DND-41 (cell line): ENCODE measurements around the gene CANT1.

Experiments used
- ATAC-seq: fragments of 200-7000 bp; cut with Tn5 transposase; 3 replicates; pipeline ENCODE4 v1.9.1; 2021; ENCODE audit warnings: low read depth; ENCODE audit not compliant: insufficient read depth
- DNase-seq: peaks from one replicate; pipeline ENCODE4 v3.0.0-alpha.2; 2020
- H2AFZ ChIP-seq: 2 replicates; pipeline ENCODE4 v1.6.0; 2012; ENCODE audit warnings: low read depth, low read length
- H3K27ac ChIP-seq: 2 replicates; pipeline ENCODE4 v1.5.1; 2012; ENCODE audit warnings: low read length, inconsistent platforms
- H3K27me3 ChIP-seq: fragments of 200-600 bp; sonication (generic); 2 replicates; pipeline ENCODE4 v1.6.0; 2012; ENCODE audit warnings: low read length, mild to moderate bottlenecking, inconsistent platforms; ENCODE audit not compliant: insufficient read depth, poor library complexity
- H3K36me3 ChIP-seq: 2 replicates; pipeline ENCODE4 v1.5.1; 2012; ENCODE audit warnings: low read length, inconsistent platforms; ENCODE audit not compliant: insufficient read depth
- H3K4me1 ChIP-seq: 2 replicates; pipeline ENCODE4 v1.5.1; 2012; ENCODE audit warnings: mild to moderate bottlenecking, low read length; ENCODE audit not compliant: insufficient read depth
- H3K4me2 ChIP-seq: 2 replicates; pipeline ENCODE4 v1.6.0; 2012; ENCODE audit warnings: mild to moderate bottlenecking, moderate library complexity, low read length, inconsistent platforms; ENCODE audit not compliant: insufficient read depth
- H3K4me3 ChIP-seq, 2 experiments: fragments of 200-600 bp in 1 of 2; shearing (Covaris generic) in 1 of 2; 2 replicates each; pipeline ENCODE4 v1.5.1; 2012 to 2016; ENCODE audit warnings: inconsistent platforms in 2 of 2, low read length in 2 of 2, mild to moderate bottlenecking in 2 of 2, low read depth in 1 of 2, moderate library complexity in 1 of 2
- H3K79me2 ChIP-seq: 2 replicates; pipeline ENCODE4 v1.6.0; 2012; ENCODE audit warnings: low read length, inconsistent platforms; ENCODE audit not compliant: insufficient read depth
- H3K9ac ChIP-seq: 2 replicates; pipeline ENCODE4 v1.6.0; 2012; ENCODE audit warnings: low read depth, mild to moderate bottlenecking, inconsistent platforms, low read length, moderate library complexity
- H3K9me3 ChIP-seq: 2 replicates; pipeline ENCODE4 v1.5.1; 2012; ENCODE audit warnings: low read length, moderate library complexity, mild to moderate bottlenecking, inconsistent platforms; ENCODE audit not compliant: insufficient read depth, severe bottlenecking
- H4K20me1 ChIP-seq: 2 replicates; pipeline ENCODE4 v1.6.0; 2012; ENCODE audit warnings: low read length; ENCODE audit not compliant: insufficient read depth
- CTCF ChIP-seq: IDR thresholded peaks from 2 replicates; pipeline ENCODE4 v1.5.1; 2012; ENCODE audit warnings: borderline replicate concordance, low read length, moderate library complexity, mild to moderate bottlenecking; ENCODE audit not compliant: poor library complexity, severe bottlenecking; ENCODE audit errors: extremely low read depth
- EZH2 ChIP-seq: IDR thresholded peaks from 3 replicates; pipeline ENCODE4 v1.6.1; 2012; ENCODE audit warnings: borderline replicate concordance, low read depth, mild to moderate bottlenecking, moderate library complexity, low read length, inconsistent platforms; ENCODE audit not compliant: severe bottlenecking

CANT1 gene

GRCh38 chr17:78951967-78952551 lies 57.5 kb downstream of the CANT1 start:
- DNase-seq, result no peak
- no peaks in the 10 kb centered on the region for H3K36me3 ChIP-seq
- H3K9ac ChIP-seq, result no peak overlapping the region

GRCh38 chr17:78950870-78951269 lies 58.7 kb downstream of the CANT1 start:
- Histone ChIP-seq H3K4me2 (no peak overlapping the region), H3K9me3 (peaks cover 7% of the 10 kb centered on the region), H3K4me3 (no peak overlapping the region), H3K27me3 (no peaks in the 10 kb centered on the region), H3K36me3 (no peaks in the 10 kb centered on the region), H4K20me1 (no peaks in the 10 kb centered on the region), H3K79me2 (no peaks in the 10 kb centered on the region), H2AFZ (no peak overlapping the region), H3K9ac (no peak overlapping the region), H3K4me1 (no peaks in the 10 kb centered on the region), H3K27ac (no peak overlapping the region)
- no peak for ATAC-seq
- no peak for DNase-seq
- TF ChIP-seq EZH2, result no peak
- no peak for TF ChIP-seq CTCF

More at GRCh38 chr17:78951967-78952551, 57.5 kb downstream of the CANT1 start:
- H3K27ac ChIP-seq, result no peak overlapping the region
- H2AFZ ChIP-seq, result no peak overlapping the region
- ATAC-seq, result no peak
- H3K9me3 ChIP-seq, result peaks cover 7% of the 10 kb centered on the region
- no peak for TF ChIP-seq CTCF
- no peak for TF ChIP-seq EZH2
- no peak overlapping the region for H3K4me2 ChIP-seq
- H3K79me2 ChIP-seq, result no peaks in the 10 kb centered on the region
- no peak overlapping the region for H3K4me3 ChIP-seq
- no peaks in the 10 kb centered on the region for H4K20me1 ChIP-seq
- H3K27me3 ChIP-seq, result peaks cover 3% of the 10 kb centered on the region
- H3K4me1 ChIP-seq, result no peaks in the 10 kb centered on the region

DNA sequence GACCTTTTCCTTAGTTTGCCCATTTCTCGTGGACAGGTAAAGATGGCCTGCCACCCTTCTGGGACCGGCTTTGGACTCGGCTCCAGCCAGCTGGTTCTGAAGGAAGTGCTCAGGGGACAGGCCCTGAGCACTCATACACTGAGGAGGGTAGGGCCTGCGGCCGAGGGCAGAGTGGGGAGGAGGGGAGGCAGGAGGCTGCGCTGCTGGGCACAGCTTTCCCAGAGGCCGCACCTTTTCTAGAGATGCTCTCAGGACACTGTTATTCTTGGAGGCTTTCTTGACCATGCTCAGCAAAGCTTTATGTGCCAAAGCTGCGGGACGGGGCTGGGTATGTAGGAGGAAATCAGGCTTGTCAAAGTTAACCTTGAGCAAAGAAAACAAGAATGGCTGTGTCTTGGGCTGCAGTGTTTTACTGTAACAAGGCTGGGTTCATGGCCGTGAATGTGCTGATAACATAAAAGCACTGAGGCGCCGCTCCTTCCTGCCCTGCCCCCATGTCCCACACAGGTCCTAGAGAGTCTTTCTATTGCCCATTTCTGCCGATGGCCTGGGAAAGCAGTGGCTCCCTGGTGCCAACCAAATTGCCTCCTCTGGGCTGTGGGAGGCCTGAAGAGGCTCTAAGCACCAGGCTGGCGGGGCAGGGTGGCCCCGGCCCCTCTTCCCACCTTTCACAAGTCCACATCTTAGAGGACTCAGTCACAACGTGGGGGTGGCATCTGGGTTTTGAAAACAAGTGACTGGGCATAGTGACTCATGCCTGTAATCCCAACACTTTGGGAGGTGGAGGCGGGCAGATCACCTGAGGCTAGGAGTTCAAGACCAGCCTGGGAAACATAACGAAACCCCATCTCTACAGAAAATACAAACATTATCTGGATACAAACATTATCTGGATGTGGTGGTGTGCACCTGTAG lies 62.1 kb downstream of the CANT1 start:
- no peak overlapping the region for H3K4me2 ChIP-seq

More for the DNA sequence above, 62.1 kb downstream of the CANT1 start:
- Histone ChIP-seq H3K36me3 (no peaks in the 10 kb centered on the region), H3K27ac (no peak overlapping the region), H3K9ac (no peak overlapping the region), H3K27me3 (no peaks in the 10 kb centered on the region), H3K79me2 (no peaks in the 10 kb centered on the region), H2AFZ (no peak overlapping the region), H3K4me1 (no peaks in the 10 kb centered on the region), H3K9me3 (peaks cover 7% of the 10 kb centered on the region), H3K4me3 (no peak overlapping the region), H4K20me1 (no peaks in the 10 kb centered on the region)
- TF ChIP-seq CTCF (no peak), EZH2 (no peak)
- ATAC-seq (no peak), DNase-seq (no peak)
